GM12801 (cell line): ENCODE results near the gene GPR141.

Experiments
- CTCF ChIP-seq: IDR thresholded peaks from one replicate; pipeline ENCODE4 v1.5.1; 2011; ENCODE audit warnings: control low read depth; ENCODE audit not compliant: insufficient read length; ENCODE audit errors: extremely low read depth

GPR141 gene

GRCh38 chr7:37659971-37660565 is 23.5 kb upstream of the GPR141 start:
- no peak for TF ChIP-seq CTCF

DNA sequence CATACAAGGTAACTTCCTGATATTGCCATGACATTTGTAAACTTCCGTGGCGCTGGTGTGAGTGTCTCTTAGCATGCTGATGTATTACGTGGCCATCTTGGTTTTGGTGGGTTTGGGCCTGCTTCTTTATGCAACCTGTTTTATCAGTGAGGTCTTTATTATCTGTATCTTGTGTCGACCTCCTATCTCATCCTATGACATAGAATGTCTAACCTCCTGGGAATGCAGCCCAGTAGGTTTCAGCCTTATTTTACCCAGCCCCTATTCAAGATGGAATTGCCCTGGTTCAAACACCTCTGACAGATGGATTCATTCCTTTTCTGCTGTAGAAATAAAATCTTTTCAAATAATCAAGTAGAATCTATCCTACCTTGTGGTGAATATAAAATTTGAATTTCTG is 23.0 kb upstream of the GPR141 start:
- TF ChIP-seq CTCF: no peak

- TF ChIP-seq CTCF: no peak
Measured at GRCh38 chr7:37663693-37664092, 19.9 kb upstream of the GPR141 start.

GRCh38 chr7:37665352-37666022 is 18.1 kb upstream of the GPR141 start:
- no peak for TF ChIP-seq CTCF

GRCh38 chr7:37666026-37666799 is 17.4 kb upstream of the GPR141 start:
- no peak for TF ChIP-seq CTCF

GRCh38 chr7:37669818-37670217 is 13.7 kb upstream of the GPR141 start:
- no peak for TF ChIP-seq CTCF

- no peak for TF ChIP-seq CTCF
Measured at GRCh38 chr7:37670436-37670835, 13.1 kb upstream of the GPR141 start.
